ENCODE data around the gene NTF4.

- TF ChIP-seq CTCF (IDR thresholded peaks at IDR 0.05) (no peak), POLR2A (IDR thresholded peaks at IDR 0.05) (no peak)
Observed at GRCh38 chr19:49071860-49072547, 7.4 kb upstream of the NTF4 start.

Measured in body of pancreas (tissue), 4 donors.